Natural killer cell (primary cell): ENCODE data around the gene MICOS13. TPM values are rescaled to one million over a fixed set of nuclear protein-coding genes. Genes with fewer than 3 reads are reported as not detected.
A peak's percentile ranks its signal among the peaks of the same experiment; 100 is the strongest.

Experiments used
- ATAC-seq, 3 donors: fragments of 150-1000 bp in 2 of 3; fragments of 200-7000 bp in 1 of 3; cut with Tn5 transposase; 1 replicate in 1 of 3; 2 replicates in 2 of 3; pipeline ENCODE4 v1.10.0; 2021; ENCODE audit warnings: mild to moderate bottlenecking in 2 of 3, moderate library complexity in 2 of 3
- DNase-seq, 2 donors: peaks; one replicate each; pipeline versions ENCODE4 v3.0.0 to v3.0.0-alpha.2; 2013 to 2021; ENCODE audit warnings: mixed read lengths in 1 of 2
- H3K27ac ChIP-seq: one replicate; pipeline ENCODE4 v1.5.1; 2013; ENCODE audit warnings: mild to moderate bottlenecking, low read length
- H3K27me3 ChIP-seq: one replicate; pipeline ENCODE4 v1.6.1; 2013; ENCODE audit warnings: low read length; ENCODE audit not compliant: control insufficient read depth, insufficient read depth
- H3K36me3 ChIP-seq: one replicate; pipeline ENCODE4 v1.6.1; 2013; ENCODE audit warnings: low read length; ENCODE audit not compliant: control insufficient read depth, insufficient read depth
- H3K4me1 ChIP-seq: one replicate; pipeline ENCODE4 v1.6.1; 2013; ENCODE audit warnings: low read length; ENCODE audit not compliant: control insufficient read depth, insufficient read depth
- H3K4me3 ChIP-seq: one replicate; pipeline ENCODE4 v1.5.1; 2013; ENCODE audit warnings: low read length
- H3K9me3 ChIP-seq: one replicate; pipeline ENCODE4 v1.6.1; 2013; ENCODE audit warnings: low read length; ENCODE audit not compliant: control insufficient read depth, insufficient read depth
- H3K27ac Mint-ChIP-seq, 2 donors: one replicate each; pipeline ENCODE4 v1.8.0; 2022; ENCODE audit warnings: mild to moderate bottlenecking in 2 of 2, mixed read lengths in 2 of 2, moderate library complexity in 1 of 2
- H3K27me3 Mint-ChIP-seq, 2 donors: one replicate each; pipeline ENCODE4 v1.8.0; 2022; ENCODE audit warnings: low read depth in 2 of 2, mixed read lengths in 2 of 2
- H3K36me3 Mint-ChIP-seq: one replicate; pipeline ENCODE4 v1.8.0; 2022; ENCODE audit warnings: mixed read lengths
- H3K4me1 Mint-ChIP-seq, 2 donors: one replicate each; pipeline ENCODE4 v1.8.0; 2022; ENCODE audit warnings: mixed read lengths in 2 of 2
- H3K4me3 Mint-ChIP-seq: one replicate; pipeline ENCODE4 v1.8.0; 2022; ENCODE audit warnings: mild to moderate bottlenecking, moderate library complexity, mixed read lengths
- H3K9me3 Mint-ChIP-seq, 2 donors: one replicate each; pipeline ENCODE4 v1.8.0; 2022; ENCODE audit warnings: mixed read lengths in 2 of 2
- CTCF ChIP-seq: fragments of 200-600 bp; IDR thresholded peaks from one replicate; pipeline ENCODE4 v1.8.0; 2022; ENCODE audit warnings: antibody characterized with exemption
- WGBS: methylation state at CpG from one replicate; pipeline ENCODE4 v1.1.7; 2013; ENCODE audit warnings: missing lambda C conversion rate; ENCODE audit not compliant: insufficient coverage; 5-methylcytosine and 5-hydroxymethylcytosine counted together
- intact Hi-C: fragments of 100-400 bp; cut with micrococcal nuclease; formaldehyde crosslinking; loops from one replicate; pipeline ENCODE4 v1.14.2; 2022
- total RNA-seq, 4 donors: library from RNA; stranded (reverse); fragments of 120-200 nt in 1 of 4; gene quantifications; one replicate each; pipeline versions ENCODE4 v1.2.3 to v1.2.4, GENCODE V29; 2013 to 2022

Gene MICOS13
- total RNA-seq, 3 donors from 2014 or later (not counting 1 experiment from before 2014, with no cell fraction given): 17.7 to 27.7 (median 25.1) TPM

DNA sequence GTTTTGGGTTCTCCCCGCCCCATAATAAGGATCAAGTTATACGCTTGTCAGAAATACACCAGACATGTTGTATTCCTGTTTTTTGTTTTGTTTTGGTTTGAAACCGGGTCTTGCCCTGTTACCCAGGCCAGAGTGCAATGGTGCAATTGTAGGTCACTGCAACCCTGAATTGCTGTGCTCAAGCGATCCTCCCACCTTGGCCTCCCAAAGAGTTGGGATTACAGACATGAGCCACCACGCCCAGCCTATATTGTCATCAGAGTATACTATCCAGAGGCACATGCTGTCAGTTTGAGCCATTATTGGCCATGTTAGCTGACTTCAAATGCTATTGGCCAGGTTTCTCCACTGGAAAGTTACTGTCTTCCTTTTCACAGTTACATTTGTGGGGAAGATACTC is 47.7 kb downstream of the MICOS13 start:
- ATAC-seq (no peak), DNase-seq (no peak)
- TF ChIP-seq CTCF: no peak
- H3K9me3 ChIP-seq: no peaks in the 10 kb centered on the region
- H3K4me3 ChIP-seq: no peak overlapping the region
- H3K27ac ChIP-seq: no peak overlapping the region
- intact Hi-C loops: no loop called here
- Mint-ChIP-seq H3K4me3 (no peak overlapping the region), H3K27ac (peak overlapping the region; percentile 15 to 43), H3K4me1 (peaks cover 59 to 60% of the 10 kb centered on the region in 2 donors), H3K36me3 (peaks cover 10% of the 10 kb centered on the region), H3K9me3 (no peaks in the 10 kb centered on the region), H3K27me3 (no peaks in the 10 kb centered on the region)
- H3K4me1 ChIP-seq: peaks cover 19% of the 10 kb centered on the region
- 89% methylated on average over 5 of the region's 5 CpGs for WGBS
- H3K36me3 ChIP-seq: peaks cover 21% of the 10 kb centered on the region
- no peaks in the 10 kb centered on the region for H3K27me3 ChIP-seq

- peaks cover 25% of the 10 kb centered on the region for H3K36me3 ChIP-seq
- Mint-ChIP-seq H3K9me3 (no peaks in the 10 kb centered on the region), H3K36me3 (peaks cover 13% of the 10 kb centered on the region), H3K4me3 (no peak overlapping the region), H3K27me3 (no peaks in the 10 kb centered on the region), H3K4me1 (peaks cover 60% of the 10 kb centered on the region in 2 donors), H3K27ac (peak overlapping the region; percentile 15 to 43)
- intact Hi-C loops: no loop called here
- no peaks in the 10 kb centered on the region for H3K27me3 ChIP-seq
- H3K27ac ChIP-seq: no peak overlapping the region
- peaks cover 23% of the 10 kb centered on the region for H3K4me1 ChIP-seq
- ATAC-seq: no peak
- H3K4me3 ChIP-seq: no peak overlapping the region
- no peak for DNase-seq
- 82% methylated on average over 3 of the region's 4 CpGs for WGBS
- no peak for TF ChIP-seq CTCF
- H3K9me3 ChIP-seq: no peaks in the 10 kb centered on the region
Observed at GRCh38 chr19:5632241-5632612, 48.1 kb downstream of the MICOS13 start.

GRCh38 chr19:5631567-5632240 is 48.6 kb downstream of the MICOS13 start:
- peak overlapping the region; percentile 35 for H3K4me3 Mint-ChIP-seq
- H3K9me3 Mint-ChIP-seq: no peaks in the 10 kb centered on the region
- no peak for DNase-seq
- peak overlapping the region; percentile 15 to 43 for H3K27ac Mint-ChIP-seq
- Histone ChIP-seq H3K9me3 (no peaks in the 10 kb centered on the region), H3K27me3 (no peaks in the 10 kb centered on the region), H3K36me3 (peaks cover 30% of the 10 kb centered on the region), H3K4me3 (no peak overlapping the region), H3K4me1 (peaks cover 28% of the 10 kb centered on the region), H3K27ac (no peak overlapping the region)
- intact Hi-C loops: no loop called here
- 90% methylated on average over 8 of the region's 9 CpGs for WGBS
- no peak for ATAC-seq
- peaks cover 61% of the 10 kb centered on the region in 2 donors for H3K4me1 Mint-ChIP-seq
- H3K27me3 Mint-ChIP-seq: no peaks in the 10 kb centered on the region
- no peak for TF ChIP-seq CTCF
- peaks cover 13% of the 10 kb centered on the region for H3K36me3 Mint-ChIP-seq
